ENCODE results near the gene ACSS3.
A peak's percentile ranks its signal among the peaks of the same experiment; 100 is the strongest.
"Not testable (repeated sequence)": the region's sequence is repeated elsewhere in the genome, so short reads cannot be mapped to it uniquely, and the experiment has no call there.

ACSS3 gene

DNA sequence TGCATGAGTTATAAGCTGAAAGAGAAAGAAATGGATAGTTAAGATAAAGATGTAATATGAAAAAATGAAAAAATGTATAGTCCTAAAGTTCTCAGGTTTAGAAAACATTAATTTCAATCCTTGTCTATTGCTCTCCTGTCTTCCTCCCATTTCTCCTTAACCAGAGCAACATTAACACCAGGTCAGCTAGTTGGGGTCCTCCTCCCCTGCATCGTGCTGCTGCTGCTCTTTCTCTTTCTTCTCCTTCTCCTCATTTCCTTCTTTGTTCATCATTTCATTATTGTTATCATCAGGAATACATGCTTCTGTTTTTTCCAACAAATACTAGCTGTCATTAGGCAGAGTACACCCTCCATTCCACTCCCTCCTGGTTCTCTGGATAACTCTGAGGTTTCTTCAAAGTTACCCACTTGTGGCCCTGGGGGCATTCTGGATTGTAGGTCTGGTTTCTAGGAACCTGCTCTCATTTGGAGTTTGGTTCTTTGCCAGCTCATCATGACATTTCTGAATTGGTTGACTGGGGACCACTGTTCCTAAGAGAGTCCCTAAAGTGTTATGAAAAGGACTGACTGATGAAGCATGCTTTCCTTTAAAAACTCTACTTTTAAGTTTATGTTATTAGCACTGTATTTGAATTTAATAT is 17.0 kb downstream of the ACSS3 start:
- no peak for DNase-seq (ENCODE audit: low spot score)

DNA sequence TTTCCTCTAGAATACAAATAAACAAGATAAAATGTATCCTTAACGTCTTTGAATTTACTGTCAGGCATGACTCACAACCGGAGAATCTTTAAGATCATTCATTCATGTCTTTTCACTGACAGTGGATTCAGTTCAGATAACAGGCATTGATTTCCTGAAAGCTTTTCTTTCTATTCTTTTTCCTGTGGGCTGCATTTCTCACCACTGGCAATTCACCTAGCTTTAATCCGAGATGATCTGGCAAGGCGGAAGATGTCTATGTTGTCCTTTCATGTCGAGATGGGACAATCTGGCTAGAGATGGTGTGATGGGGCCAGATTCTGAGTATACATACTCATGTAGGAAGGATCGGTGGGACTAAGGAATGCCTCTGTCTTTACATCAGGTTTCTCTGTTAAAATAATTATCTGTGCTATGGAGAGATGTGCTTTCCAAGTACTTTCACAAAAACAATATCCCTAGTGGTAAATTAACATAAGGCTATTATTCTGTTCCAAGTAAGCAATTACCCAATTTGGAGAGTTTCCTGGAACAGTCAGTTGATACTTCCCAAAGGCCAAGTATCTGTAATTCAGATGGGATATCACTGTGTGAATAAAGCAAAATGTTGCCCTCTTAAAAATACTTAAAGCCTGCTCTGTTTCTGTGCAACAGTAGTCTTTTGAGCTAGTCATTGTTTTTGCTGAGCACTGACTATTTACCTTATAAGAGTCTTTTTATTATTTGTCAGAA is 17.8 kb downstream of the ACSS3 start:
- DNase-seq (ENCODE audit: low spot score) = no peak

DNA sequence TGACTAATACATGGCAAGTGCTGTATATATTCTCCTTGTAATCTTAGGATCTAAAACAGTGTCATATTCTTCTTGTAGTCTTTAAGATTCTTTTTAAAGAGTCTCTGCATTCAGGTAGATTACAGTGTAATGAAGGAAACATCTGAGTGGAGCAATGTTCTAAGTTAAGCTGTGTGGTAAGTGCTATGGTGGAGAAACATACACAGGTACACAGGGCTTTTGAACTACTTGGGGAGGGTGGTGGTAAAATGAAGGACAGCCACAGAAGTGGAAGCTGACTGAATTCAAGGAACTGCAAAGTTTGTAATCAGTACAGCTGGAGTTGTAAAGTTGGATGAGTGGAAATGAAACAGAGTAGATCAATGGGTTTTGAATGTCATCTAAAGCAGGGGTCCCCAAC is 27.8 kb downstream of the ACSS3 start:
- no peak for DNase-seq (ENCODE audit: low spot score)

DNA sequence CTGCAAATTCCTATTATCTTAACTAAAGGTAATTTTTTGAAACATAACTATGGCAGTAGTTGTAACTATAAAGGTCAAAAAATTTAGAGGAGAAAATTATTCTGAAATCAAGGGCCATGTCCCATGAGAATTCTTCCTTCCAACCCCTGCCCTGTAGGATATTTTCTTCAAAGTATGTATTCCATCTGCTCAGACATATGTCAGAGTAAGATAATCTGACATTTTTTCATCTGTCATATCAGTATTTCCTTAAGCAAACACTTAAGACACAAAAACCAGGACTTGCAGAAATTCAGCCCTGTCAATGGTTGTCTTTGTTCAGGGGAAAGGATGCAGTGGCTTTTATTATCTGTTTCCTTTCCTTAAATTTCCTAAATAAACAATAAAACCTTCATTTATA is 36.3 kb downstream of the ACSS3 start:
- DNase-seq (ENCODE audit: low spot score) = no peak

DNA sequence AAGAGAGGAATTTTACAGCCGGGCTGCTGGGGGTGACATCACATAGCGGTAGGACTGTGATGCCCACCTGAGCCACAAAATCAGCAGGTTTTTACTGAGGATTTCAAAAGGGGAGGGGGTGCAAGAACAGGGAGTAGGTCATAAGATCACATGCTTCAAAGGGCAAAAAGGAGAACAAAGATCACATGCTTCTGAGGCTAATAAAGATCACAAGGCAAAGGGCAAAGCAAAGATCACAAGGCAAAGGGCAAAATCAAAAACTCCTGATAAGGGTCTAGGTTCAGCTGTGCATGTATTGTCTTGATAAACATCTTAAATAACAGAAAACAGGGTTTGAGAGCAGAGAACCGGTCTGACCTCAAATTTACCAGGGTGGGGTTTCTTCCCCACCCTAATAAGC is 41.2 kb downstream of the ACSS3 start:
- DNase-seq (ENCODE audit: low spot score) = not testable (repeated sequence)

DNA sequence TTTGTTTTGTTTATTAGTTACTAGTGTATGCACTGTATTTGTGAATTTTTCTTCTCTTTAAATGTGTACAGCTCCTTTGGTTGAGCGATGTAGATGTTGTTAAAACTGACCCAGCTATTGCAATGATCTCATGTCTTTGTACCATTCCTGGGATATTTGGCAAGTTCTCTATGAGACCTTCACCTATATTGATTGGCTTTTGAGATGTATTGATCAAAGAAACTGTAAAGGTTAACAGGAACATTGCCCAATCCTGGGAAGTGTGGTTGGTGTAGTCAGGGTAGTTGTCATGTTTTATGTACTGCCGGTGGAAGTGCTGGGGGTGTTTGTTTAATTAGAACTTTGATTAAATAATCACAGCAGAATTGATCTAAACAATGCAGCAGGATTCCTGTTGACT is 43.1 kb downstream of the ACSS3 start:
- no peak for DNase-seq (ENCODE audit: low spot score)

DNA sequence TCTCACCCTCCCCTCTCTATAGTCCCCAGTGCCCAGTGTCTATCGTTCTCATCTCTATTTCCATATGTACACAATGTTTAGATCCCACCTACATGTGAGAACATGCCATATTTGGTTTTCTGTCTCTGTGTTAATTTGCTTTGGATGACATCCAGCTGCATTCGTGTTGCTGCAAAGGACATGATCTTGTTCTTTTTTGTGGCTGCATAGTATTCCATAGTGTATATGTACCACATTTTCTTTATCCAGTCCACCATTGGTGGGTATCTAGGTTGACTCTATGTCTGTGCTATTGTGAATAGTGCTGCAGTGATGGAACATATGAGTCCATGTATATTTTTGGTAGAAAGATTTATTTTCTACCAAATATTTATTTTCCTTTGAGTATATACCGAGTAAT is 45.7 kb downstream of the ACSS3 start:
- DNase-seq (ENCODE audit: low spot score) = no peak

DNA sequence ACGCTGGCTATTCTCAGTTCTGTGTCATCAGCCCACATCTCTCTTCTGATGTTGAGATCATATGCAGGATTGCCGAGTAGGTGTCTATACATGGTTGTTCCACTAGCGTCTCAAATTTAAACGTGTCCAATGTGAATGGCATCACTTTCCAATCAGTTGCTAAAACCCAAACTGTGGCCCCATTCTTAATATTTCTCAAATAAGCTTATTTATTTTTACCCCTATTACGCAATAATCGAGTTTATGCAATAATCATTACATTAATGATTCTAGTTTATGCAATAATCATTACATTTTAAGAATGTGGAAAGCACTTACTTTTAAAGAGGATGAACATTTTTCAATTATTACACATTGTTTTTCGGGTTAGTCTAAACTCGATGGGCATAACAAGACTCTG is 47.8 kb downstream of the ACSS3 start:
- no peak for DNase-seq (ENCODE audit: low spot score)

DNA sequence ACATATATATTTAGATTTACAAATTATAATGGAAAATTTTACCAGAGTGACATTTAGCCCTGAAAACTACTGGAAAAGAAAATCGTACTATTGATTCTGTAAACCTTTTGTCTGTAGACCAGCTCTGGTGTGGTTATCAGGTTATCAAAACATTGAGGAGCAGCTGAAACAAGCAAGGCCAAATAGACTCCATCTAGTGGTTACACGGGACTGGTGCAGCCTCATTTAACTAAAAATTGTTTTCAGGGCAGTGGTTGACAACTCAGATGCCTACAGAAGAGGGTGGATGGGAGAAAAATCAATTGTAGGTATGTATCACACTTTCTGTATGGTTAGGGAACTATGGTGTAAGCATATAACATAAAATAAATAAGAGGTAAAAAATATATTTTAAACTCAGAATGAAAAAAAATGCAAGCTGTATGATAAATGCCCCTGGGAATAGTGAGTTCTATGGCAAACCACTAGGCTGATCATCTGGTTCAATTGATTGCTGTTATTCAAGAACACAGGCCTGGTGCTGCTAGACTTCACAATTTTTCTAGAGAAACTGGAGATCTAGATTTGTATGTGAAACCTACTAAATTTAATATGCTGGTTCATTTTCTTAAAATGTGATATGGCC is 51.2 kb downstream of the ACSS3 start:
- DNase-seq (ENCODE audit: low spot score) = peak; percentile 10

DNA sequence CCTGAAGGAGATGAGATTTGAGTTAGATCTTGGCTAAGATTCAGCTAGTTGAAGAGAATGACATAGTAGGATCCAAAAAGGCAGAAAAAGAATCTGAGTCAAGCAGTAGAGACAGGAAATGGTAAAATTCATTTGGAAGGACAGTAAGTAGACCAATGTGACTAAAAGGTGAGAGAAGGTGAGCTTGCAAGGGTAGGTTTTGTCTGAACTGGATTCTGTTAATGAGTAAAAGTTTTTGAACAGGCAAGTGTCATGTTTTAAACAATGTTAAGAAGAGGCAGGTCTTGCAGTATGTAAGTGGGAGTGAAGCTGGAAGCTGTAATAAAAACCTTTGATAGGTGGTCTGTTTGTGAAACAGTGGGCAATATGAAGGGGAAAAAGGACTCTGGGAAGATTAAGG is 58.6 kb downstream of the ACSS3 start:
- no peak for DNase-seq (ENCODE audit: low spot score)

DNA sequence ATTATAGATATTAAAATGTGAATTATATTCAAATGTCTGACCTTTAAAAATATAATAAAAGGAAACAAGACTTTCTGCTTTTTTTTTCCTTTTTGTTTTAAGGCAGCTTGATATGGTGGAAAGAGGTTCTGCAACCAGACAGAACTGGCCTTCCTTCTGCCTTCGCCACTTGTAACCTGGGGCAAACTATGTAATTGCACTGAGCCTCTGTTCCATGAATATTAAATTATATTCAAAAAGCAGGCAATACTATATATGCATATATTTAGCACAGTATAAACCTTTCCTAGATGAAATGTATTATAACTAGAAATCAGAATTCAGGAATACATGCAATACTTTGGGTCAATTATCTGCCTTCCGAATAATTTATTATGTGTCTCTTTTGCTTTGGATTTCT is 59.9 kb downstream of the ACSS3 start:
- no peak for DNase-seq (ENCODE audit: low spot score)

DNA sequence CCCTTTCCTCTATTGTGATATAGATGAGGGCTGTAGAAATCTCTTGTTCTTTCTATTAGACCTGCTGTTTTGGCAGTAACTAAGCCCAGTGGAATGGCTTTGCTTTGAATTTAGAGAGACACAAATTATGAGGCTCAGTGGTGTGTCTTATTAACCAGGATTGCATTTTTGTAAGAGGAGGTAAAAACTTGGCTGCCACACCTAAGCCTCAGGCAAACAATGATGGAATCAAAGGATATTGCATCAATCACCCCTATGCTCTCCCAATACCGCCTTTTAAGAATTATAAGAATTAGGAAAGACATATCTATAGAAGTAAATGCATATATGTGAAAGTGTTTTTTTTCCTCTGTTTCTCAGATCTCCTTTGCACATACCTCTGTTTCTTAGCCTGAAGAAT is 63.3 kb downstream of the ACSS3 start:
- DNase-seq (ENCODE audit: low spot score) = no peak

DNA sequence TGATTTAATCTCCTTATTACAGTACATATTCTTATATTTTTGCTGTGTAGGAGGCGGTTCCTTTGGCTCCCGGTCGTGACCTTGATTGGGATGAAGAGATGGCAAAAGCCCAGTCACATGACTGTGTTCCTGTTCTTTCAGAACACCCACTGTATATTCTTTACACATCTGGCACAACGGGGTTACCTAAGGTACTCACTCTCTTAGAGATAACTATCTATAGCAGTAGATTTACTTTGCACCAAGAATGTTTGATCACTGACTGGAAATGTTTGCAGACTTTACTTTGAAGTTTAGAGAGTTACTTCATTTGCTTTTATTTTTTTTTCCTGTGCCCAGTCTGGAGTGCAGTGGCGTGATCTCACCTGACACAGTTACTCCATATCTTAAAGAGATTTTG is 65.2 kb downstream of the ACSS3 start:
- no peak for DNase-seq (ENCODE audit: low spot score)

DNA sequence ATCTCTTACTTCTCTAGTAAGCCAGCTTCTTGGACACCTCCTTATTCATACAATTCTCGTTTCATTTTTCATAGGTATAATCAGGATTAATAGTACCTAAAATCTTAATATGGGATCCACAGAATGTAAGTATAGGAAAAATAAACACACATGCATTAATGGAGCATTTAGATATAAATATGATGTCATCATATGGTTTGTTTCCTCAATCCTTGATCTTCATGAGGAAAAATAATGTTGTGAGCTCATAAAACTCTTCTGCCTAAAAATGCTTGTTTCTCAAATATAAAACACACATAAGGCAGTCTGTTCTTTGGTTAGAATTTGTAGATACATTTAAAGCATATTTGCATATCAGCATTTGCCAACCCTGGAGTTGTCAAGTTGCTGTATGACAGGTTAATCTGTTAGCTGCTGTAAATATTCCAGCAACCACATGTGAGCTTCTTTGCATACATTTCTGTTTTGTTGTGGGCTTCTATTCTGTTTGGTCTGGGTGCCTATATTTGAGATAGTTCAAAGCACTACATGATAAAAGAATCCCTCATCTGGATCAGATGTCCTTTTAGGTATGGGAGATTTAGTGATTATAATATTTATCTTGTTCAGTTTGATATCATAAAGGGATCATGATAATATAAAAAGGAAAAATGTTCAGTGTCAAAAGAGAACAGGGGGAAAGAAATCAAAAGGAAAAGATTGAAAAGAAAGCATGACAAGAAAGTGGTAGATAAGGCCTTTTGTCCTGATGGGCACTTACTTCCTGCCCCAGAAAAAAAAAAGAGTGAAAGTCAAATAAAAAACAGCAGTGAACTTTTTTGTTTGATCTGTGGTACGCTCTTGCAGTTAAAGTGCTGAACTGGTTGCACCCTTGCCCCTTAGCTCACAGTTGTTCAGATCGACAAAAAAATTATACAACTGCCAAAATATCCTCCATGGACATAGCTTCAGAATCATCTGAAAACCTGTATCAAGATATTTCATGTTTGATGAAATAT is 68.6 kb downstream of the ACSS3 start:
- no peak for DNase-seq (ENCODE audit: low spot score)

DNA sequence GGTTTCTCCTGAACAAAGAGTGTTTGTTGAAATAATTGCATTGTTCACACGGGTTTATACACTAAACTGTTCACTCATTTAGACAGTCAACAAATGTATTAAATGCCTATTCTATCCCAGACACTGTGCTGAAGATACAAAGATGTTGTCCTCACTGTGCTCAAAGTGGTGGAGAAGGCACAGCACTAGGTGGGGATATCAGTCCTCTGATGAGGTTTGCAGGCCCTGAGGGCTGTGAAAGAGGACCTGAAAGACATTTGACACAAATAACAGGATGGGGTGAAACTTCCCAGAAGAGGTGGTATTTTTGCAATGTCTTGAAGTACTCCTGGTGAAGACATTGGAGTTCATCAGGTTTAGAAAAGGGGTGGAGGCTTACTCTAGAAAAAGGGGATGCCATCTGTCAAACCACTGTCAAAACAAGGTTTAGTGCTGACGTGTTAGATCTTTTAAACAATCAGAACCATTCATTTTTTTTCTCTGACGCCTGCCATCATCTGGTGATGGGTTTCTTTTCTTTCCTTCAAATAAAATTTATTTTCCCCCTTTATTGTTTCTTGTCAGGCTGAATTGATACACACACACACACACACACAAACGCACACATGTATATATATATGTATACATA is 69.5 kb downstream of the ACSS3 start:
- DNase-seq (ENCODE audit: low spot score) = no peak

DNA sequence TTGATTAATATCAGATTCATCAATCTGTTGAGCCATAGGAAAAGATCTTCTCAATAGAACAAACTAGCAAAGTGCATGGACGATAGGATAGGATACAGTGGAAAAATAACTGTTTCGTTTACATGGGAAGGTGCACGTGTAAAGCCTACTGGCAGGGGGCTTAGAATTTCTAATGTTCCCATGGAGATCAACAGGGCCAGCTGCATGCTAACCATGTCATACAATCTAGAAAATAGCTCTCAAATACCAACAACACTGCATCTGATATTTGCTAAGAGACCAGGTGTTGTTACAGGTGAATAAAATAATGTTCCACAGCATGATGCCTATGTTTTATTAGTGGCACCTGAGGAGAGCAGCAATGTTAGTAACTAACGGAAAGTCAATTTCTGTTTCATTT is 72.5 kb downstream of the ACSS3 start:
- DNase-seq (ENCODE audit: low spot score) = no peak

DNA sequence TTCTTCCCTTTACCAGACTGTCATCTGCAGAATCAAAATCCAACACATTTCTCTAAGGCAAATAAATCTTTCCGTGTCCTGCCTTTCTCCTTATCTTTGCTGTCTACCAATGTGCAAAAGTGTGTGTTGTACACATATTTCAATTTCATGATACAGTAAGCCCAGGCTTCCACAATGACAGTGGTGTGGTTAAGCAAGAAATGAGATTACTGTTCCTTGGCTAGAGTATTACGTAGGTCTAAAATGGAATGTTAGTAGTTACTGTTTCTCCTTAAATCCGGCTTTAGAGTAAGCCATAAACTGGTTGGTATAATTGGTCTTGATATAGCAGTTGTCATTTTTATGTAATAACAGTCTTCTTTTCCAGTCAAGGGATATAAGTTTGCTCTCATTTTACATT is 82.0 kb downstream of the ACSS3 start:
- DNase-seq (ENCODE audit: low spot score) = no peak

DNA sequence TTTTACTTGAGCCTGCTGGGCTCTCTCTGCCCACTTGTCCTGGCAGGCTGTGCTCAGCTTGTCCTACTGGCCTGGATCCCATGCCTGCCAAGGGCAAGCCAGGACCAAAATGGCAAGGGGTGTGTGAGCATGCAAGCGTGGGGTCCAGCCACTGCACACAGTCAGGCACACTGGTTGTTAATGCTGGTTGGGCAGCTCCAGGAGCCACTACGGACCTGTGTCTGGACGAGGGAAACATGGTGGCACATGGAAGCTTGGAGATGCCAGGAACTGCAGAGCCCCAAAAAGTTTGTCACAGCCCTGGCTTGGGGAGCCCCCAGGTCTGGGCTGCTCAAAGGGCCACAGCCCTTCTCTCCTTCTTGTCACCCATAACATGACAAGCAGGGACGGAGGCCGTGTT is 83.8 kb downstream of the ACSS3 start:
- no peak for DNase-seq (ENCODE audit: low spot score)

DNA sequence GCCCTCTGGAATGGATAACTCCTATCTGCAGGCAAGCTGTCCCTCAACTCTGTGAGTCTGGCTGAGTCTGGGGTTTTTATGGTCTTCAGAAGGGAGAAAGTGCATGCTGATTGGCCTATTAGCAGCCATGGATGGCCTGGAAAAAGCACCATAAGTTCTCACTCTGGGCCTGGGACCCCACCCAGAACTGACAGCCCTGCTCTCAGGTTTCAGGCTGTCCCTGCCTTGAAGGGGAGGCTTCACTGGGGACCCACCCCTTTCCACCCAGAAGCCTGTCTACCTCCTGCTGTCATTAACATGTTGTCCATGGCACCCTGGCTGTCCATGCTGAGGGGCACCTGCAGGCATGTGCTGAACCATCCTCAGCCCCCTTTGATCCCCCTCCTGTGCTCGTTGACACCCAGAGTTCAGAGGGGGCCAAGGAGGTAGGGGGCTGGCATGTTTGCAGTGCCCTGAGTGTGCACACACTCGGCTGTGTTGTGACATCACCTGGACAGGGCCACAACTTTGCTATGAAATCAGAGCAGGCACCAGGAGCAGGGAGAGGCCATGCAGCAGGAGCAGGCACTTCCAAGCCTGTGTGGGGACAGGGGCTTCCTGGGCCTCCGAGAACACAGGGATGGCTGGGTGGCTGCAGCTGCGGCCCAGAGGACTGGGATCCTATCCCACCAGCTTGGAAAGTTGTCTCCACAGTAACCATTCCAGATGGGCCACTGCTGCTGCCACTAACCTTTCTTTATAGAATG is 84.7 kb downstream of the ACSS3 start:
- no peak for DNase-seq (ENCODE audit: low spot score)

DNA sequence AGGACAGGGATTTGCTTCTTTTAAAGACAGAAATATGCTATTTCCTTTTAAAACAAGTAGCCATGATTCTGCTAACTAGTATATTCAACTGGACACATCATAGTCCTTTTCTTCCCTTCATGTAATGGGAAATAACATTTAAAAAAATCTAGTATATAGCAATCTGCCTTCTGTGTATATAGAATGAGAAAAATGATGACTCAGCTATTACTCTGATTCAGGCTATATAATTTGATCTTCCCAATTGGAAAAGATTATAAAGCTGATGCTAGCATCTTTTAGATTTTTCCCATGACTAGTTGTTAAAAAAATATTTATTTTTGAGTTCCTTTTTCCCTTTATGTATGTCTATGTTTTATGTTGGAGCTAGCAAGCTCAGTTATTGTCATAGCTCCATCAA is 86.9 kb downstream of the ACSS3 start:
- no peak for DNase-seq (ENCODE audit: low spot score)

DNA sequence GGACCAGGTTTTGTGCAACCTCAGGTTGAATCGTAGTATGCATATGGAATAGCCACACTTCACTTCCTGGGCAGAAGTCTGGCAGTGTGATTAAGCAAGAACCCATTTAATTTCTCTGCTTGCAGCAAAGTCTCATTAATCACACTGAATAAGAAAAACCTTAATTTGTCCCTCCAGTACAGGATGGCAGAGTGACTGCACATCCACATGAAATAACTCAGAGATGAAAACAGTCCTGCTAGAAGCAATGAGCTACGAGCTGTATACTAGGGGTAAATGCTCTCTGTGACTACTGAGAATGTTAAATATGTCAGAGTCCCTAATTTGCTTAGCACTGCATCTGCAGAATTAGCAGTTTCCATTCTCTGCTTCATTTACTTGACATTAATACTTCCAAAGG is 88.9 kb downstream of the ACSS3 start:
- no peak for DNase-seq (ENCODE audit: low spot score)

Measured in hepatic stellate cell (primary cell).